Lower leg skin (tissue), 3 donors: ENCODE data around the gene SYMPK.

ENCODE experiments used
- CTCF ChIP-seq, 3 donors: fragments of 450-650 bp; IDR thresholded peaks; one replicate each; pipeline ENCODE4 v1.5.1; 2016; ENCODE audit warnings: antibody characterized with exemption in 3 of 3, mild to moderate bottlenecking in 3 of 3, moderate library complexity in 2 of 3
- POLR2A ChIP-seq, 2 donors: fragments of 450-650 bp; IDR thresholded peaks; one replicate each; pipeline ENCODE4 v1.6.1; 2016 to 2017; ENCODE audit warnings: antibody characterized with exemption in 2 of 2, mild to moderate bottlenecking in 1 of 2, moderate library complexity in 1 of 2

GRCh38 chr19:45767410-45767880 lies 95.5 kb downstream of the SYMPK start:
- no peak for TF ChIP-seq CTCF (IDR thresholded peaks at IDR 0.05)
- no peak for TF ChIP-seq POLR2A (IDR thresholded peaks at IDR 0.05)
